ENCODE data around the gene SHB. TPM values are rescaled to one million over a fixed set of nuclear protein-coding genes. Genes with fewer than 3 reads are reported as not detected.
"Not testable (repeated sequence)": the region's sequence is repeated elsewhere in the genome, so short reads cannot be mapped to it uniquely, and the experiment has no call there.

Gene SHB
- total RNA-seq, 1 experiment from 2014 or later: 10.1 TPM

GRCh38 chr9:38063363-38063707 lies 5.7 kb downstream of the SHB start:
- no peak for DNase-seq (ENCODE audit: low spot score)

GRCh38 chr9:38062498-38063362 lies 6.3 kb downstream of the SHB start:
- DNase-seq (ENCODE audit: low spot score): no peak

GRCh38 chr9:38062106-38062497 lies 6.9 kb downstream of the SHB start:
- DNase-seq (ENCODE audit: low spot score): no peak

- no peak for DNase-seq (ENCODE audit: low spot score)
Observed at GRCh38 chr9:38061326-38061977, 7.6 kb downstream of the SHB start.

- no peak for DNase-seq (ENCODE audit: low spot score)
Observed at GRCh38 chr9:38060681-38061080, 8.3 kb downstream of the SHB start.

- DNase-seq (ENCODE audit: low spot score): no peak
Observed at GRCh38 chr9:38059233-38059936, 9.6 kb downstream of the SHB start.

- no peak for DNase-seq (ENCODE audit: low spot score)
Observed at GRCh38 chr9:38058452-38059232, 10.4 kb downstream of the SHB start.

- DNase-seq (ENCODE audit: low spot score): no peak
Observed at GRCh38 chr9:38057416-38058195, 11.4 kb downstream of the SHB start.

- DNase-seq (ENCODE audit: low spot score): no peak
Observed at GRCh38 chr9:38054653-38055052, 14.4 kb downstream of the SHB start.

- DNase-seq (ENCODE audit: low spot score): no peak
Observed at GRCh38 chr9:38053697-38054461, 15.1 kb downstream of the SHB start.

GRCh38 chr9:38051780-38052546 lies 17.1 kb downstream of the SHB start:
- DNase-seq (ENCODE audit: low spot score): no peak

- DNase-seq (ENCODE audit: low spot score): no peak
Observed at GRCh38 chr9:38048316-38048969, 20.6 kb downstream of the SHB start.

GRCh38 chr9:38047301-38048251 lies 21.5 kb downstream of the SHB start:
- peak; percentile 99 for DNase-seq (ENCODE audit: low spot score)

GRCh38 chr9:38046661-38047300 lies 22.2 kb downstream of the SHB start:
- DNase-seq (ENCODE audit: low spot score): peak; percentile 91

GRCh38 chr9:38045939-38046338 lies 23.1 kb downstream of the SHB start:
- DNase-seq (ENCODE audit: low spot score): not testable (repeated sequence)

GRCh38 chr9:38044706-38045105 lies 24.3 kb downstream of the SHB start:
- no peak for DNase-seq (ENCODE audit: low spot score)

- no peak for DNase-seq (ENCODE audit: low spot score)
Observed at GRCh38 chr9:38043931-38044623, 24.9 kb downstream of the SHB start.
